LNCAP (cell line): Measurements from ENCODE around the gene RHBDL1.

Experiments used
- TF ChIP-seq, protein P1 (sequence below): fragments of 450-650 bp; IDR thresholded peaks from 2 replicates; pipeline ENCODE4 v1.5.1; 2017; ENCODE audit warnings: mild to moderate bottlenecking

Gene RHBDL1

DNA sequence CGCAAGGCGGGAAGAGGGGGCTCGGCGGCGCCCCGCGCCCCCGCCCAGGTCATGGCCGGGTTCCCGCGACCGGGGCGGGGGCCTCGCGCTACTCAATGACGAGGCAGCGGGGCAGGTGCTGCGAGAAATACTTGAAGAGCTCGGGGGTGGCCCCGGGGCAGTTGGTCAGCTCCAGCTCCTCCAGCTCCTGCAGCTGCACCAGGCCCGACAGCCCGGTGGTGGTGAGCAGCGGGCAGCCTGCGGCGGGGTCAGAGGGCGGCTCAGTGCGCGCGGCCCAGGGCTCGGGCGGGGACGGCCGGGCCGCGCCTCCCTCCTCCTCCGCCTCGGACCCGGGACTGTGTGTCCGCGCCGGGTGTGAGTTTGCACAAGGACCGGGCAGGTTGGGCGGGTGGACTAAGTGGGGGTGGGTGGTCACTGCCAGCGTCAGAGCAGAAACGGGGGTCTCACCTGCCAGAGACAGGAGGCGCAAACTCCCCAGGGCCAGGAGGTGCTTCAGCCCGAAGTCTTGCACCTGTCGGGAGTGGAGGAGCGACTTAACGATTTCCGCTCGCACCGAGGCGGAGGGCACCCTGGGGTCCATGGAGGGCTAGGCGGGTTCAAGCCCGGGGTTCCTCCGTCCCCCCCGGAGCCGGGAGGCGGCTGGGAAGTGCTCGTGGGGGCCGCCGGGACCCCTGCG, 18.9 kb downstream of the RHBDL1 start:
- TF ChIP-seq, protein P1, sequence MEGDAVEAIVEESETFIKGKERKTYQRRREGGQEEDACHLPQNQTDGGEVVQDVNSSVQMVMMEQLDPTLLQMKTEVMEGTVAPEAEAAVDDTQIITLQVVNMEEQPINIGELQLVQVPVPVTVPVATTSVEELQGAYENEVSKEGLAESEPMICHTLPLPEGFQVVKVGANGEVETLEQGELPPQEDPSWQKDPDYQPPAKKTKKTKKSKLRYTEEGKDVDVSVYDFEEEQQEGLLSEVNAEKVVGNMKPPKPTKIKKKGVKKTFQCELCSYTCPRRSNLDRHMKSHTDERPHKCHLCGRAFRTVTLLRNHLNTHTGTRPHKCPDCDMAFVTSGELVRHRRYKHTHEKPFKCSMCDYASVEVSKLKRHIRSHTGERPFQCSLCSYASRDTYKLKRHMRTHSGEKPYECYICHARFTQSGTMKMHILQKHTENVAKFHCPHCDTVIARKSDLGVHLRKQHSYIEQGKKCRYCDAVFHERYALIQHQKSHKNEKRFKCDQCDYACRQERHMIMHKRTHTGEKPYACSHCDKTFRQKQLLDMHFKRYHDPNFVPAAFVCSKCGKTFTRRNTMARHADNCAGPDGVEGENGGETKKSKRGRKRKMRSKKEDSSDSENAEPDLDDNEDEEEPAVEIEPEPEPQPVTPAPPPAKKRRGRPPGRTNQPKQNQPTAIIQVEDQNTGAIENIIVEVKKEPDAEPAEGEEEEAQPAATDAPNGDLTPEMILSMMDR, result no peak

DNA sequence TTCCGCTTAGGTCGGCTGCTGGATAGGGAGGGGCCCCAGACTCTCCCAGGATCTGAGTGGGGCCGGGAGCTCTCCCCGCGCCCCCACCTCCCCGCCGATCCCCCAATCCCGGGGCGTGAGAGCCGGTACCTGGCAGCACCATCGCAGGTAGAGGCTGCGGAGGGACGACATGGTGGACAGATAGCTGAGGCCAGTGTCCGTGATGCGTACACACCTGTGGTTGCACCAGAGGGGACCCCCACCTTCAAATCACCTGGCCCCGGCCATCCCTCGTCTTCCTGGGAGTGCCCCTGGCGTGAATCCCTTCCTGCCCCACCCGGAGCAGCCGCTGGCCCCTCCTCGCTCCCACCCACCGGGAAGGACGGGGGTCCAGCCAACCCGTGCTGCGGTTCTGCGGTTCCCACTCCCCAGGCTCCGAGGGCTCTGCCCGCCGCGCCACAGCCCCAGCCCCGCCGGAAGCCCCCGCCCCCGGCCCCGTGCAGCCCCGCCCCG, 19.4 kb downstream of the RHBDL1 start:
- TF ChIP-seq, protein P1, result no peak

DNA sequence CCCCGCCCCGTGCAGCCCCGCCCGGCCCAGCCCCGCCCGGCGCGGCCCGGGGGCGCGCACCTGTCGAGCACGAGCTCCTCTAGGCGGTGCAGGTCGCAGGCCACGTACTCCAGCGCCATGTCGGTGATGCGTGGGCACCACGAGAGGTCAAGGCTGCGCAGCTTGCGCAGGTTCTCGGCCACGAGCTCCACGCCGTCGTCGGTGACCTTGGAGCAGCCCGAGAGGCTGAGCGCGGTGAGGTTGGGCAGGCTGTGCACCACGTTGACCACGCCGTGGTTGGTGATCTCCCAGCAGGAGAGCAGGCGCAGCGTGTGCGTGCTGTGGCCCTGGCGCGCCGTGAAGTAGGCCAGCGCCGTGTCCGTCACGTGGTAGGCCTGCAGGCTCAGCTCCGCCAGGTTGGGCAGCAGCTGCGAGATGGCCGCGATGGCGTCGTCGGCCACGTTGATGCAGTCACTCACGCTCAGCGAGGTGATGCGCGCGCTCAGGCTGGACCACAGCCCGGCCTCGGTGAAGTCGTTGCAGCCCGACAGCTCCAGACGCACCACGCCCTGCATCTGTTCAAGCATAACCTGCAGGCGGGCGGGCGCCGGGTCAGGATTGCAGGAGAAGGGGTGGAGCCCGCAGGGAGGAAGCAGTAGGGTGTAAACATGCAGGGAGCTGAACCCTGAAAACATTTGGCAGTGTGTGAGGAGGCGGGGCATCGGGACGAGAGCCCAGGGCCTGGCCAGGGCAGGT, 20.1 kb downstream of the RHBDL1 start:
- TF ChIP-seq, protein P1, result no peak

DNA sequence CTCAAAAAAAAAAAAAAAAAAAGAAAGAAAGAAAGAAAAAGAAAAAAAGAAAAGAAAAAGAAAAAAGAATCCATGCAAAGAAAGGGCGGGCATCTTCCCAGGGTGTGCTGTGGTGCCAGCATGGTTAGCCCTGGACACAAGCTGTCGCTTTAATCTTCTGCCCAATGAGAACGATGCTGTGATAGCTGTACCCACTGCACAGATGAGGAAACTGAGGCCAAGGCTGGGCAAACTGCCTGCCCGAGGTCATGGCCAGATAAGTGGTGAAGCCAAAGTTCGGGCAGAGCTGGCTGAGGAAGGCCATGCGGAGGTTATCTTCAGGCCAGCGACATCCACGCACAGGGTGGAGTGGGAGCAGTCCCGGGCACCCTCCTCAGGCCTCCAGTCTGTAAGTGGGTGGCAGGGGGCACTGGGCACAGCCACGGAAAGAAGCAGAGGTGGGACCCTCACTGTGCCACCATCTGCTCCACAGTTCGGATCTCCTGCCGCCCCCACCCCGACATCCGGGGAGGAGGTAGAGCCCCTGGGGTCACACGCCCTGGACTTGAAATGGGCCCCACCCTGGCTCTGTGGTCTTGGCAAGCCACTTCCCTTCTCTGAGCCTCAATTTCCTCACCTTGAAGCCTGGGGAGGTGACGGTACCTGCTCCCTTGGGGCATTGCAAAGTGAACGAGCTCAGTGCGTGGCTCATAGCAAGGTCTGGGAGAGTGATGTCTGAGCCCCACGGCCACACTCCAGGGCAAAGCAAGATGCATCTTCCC, 23.6 kb downstream of the RHBDL1 start:
- TF ChIP-seq, protein P1, result no peak

DNA sequence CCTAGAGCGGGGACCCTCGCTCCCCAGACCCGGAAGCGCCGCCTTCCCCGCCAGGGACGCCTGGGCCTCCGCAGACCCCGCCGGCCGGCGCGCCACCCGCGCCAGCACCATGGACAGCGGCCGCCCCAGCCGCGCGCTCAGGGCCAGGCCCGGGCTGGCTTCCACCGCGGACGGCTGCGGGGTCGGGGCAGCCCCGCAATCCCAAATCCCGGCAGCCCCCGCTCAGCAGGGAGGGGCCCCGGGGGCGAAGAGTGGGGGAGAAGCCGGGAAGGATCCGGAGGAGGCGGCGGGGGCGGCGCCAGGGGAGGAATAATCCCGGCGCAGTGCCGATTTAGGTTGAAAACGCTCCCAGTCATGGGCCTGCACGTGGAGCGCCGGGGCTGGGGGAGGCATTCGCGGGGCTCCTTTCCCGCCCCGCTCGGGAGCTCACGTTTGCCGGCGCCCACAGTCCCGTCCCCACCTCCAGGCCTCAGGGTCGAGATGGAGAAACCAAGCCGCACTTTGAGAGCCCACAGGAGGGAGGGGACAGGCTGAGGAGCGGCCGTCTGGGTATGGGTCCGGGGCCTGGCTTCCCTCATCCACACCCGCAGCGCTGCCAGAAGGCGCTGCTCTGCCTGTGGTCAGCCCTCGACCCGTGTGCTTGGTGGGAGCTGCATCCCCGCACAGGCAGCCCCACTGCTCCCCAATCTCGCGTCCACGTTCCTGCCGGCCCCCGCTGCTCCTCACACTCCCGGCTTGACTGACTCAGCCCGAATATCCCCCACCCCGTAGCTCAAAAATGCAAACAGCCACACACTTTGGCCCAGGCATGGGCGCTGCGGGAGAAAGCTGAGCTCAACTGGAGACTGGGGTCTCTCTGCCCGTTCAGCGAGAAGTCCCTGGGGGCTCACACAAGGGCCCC, 25.5 kb downstream of the RHBDL1 start:
- TF ChIP-seq, protein P1, result no peak

DNA sequence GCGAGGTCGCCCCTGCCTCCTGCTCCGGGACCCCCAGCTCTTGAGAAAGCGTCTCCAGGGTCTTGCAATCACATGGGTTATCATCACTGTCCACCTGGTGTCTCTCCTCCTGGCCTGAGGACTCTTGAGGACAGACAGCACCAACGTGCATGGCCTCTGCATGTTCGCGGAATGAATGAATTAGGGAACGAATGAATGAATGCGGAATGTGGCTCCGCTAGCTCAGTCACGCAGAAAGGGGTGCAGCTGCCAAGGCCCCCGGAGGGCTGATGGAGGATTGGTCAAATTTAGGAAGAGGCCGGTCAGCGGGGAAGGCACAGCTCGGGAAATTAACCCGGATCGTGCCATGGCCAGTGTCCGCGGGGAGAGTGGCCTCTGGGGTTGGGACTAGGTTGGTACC, 26.9 kb downstream of the RHBDL1 start:
- TF ChIP-seq, protein P1, result no peak

DNA sequence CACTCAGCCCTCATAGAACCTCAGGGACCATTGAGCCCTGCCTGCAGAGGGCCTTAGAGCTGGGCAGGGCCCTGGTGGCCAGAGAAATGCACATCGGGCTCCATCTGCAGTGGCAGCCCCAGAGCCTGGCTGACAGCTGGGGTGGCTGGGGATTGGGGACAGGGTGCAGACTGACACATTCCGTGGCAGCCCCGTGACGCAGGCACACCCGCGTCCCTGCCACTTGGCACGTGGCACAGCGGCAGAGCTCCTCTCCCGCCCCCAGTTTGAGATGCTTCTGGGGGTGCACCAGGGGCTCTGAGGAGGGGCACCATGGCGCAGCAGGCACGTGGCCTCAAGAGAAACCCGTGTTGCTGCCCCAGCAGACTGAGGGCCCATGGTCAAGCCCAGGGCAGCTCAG, 27.9 kb downstream of the RHBDL1 start:
- TF ChIP-seq, protein P1, result no peak
